NCI-H774 (cell line): ENCODE data around the gene C1QTNF12.
"Not testable (repeated sequence)": the region's sequence is repeated elsewhere in the genome, so short reads cannot be mapped to it uniquely, and the experiment has no call there.

Source experiments
- DNase-seq: peaks from one replicate; lab custom pipeline; 2025; lab: John Stamatoyannopoulos, UW

C1QTNF12 gene

GRCh38 chr1:1199141-1199960 is 47.2 kb downstream of the C1QTNF12 start:
- no peak for DNase-seq

GRCh38 chr1:1198423-1199140 is 47.9 kb downstream of the C1QTNF12 start:
- no peak for DNase-seq

GRCh38 chr1:1197551-1198422 is 48.7 kb downstream of the C1QTNF12 start:
- DNase-seq: no peak

- no peak for DNase-seq
Measured at GRCh38 chr1:1197188-1197500, 49.4 kb downstream of the C1QTNF12 start.

GRCh38 chr1:1196431-1197187 is 49.9 kb downstream of the C1QTNF12 start:
- DNase-seq: no peak

- not testable (repeated sequence) for DNase-seq
Measured at GRCh38 chr1:1195726-1196125, 50.8 kb downstream of the C1QTNF12 start.

GRCh38 chr1:1194723-1195122 is 51.8 kb downstream of the C1QTNF12 start:
- no peak for DNase-seq
